Pancreas (tissue), 10 donors: Measurements from ENCODE around the gene SEMA4D. TPM values are rescaled to one million over a fixed set of nuclear protein-coding genes. Genes with fewer than 3 reads are reported as not detected.
A peak's percentile ranks its signal among the peaks of the same experiment; 100 is the strongest.

Experiments
- ATAC-seq, 4 donors: fragments of 200-7000 bp; cut with Tn5 transposase; one replicate each; pipeline versions ENCODE4 v1.8.0 to v1.9.1; 2020; ENCODE audit warnings: mild to moderate bottlenecking in 4 of 4, moderate library complexity in 4 of 4
- DNase-seq, 6 donors: peaks; one replicate each; pipeline ENCODE4 v3.0.0-alpha.2; 2020
- FAIRE-seq: peaks from 2 replicates; lab custom pipeline; 2012; peaks lifted over from hg19 to GRCh38; lab: Jason Lieb, UNC
- H3K27ac ChIP-seq, 4 donors: fragments of 200-600 bp; sonication (generic); 1 replicate in 3 of 4; 2 replicates in 1 of 4; pipeline versions ENCODE4 v1.5.0 to v1.8.0; 2020
- H3K27me3 ChIP-seq, 4 donors: fragments of 200-600 bp; one replicate each; pipeline ENCODE4 v1.8.0; 2021
- H3K36me3 ChIP-seq, 3 donors: fragments of 200-600 bp; sonication (generic) in 1 of 3; one replicate each; pipeline versions ENCODE4 v1.5.0 to v1.8.0; 2020 to 2021
- H3K4me1 ChIP-seq, 3 donors: fragments of 200-600 bp; one replicate each; pipeline ENCODE4 v1.8.0; 2021
- H3K4me3 ChIP-seq, 4 donors: fragments of 200-600 bp; sonication (generic) in 2 of 4; one replicate each; pipeline versions ENCODE4 v1.5.0 to v1.8.0; 2020 to 2021
- H3K9me3 ChIP-seq, 4 donors: fragments of 200-600 bp; one replicate each; pipeline ENCODE4 v1.8.0; 2021
- CTCF ChIP-seq, 4 donors: fragments of 200-600 bp; sonication (generic) in 3 of 4; IDR thresholded peaks; one replicate each; pipeline versions ENCODE4 v1.5.0 to v1.8.0; 2021; ENCODE audit warnings: antibody characterized with exemption in 4 of 4
- WGBS, 2 donors: extraction: QIAGEN DNeasy Blood & Tissue Kit; methylation state at CpG; one replicate each; pipeline ENCODE4 v1.1.7; 2013; 5-methylcytosine and 5-hydroxymethylcytosine counted together
- intact Hi-C, 3 donors: fragments of 100-400 bp; cut with DNase I; formaldehyde crosslinking; loops; one replicate each; pipeline versions ENCODE4 v1.11.1 to v1.14.2; 2022
- polyA plus RNA-seq, 2 donors: library from polyadenylated mRNA; stranded (reverse); fragments of 200-250 nt; gene quantifications; one replicate each; pipeline ENCODE4 v1.2.3, GENCODE V29; 2013
- total RNA-seq, 6 donors: library from RNA; stranded (reverse); fragmentation: NEBNext Ultra II Directional in 4 of 6; extraction: Animal tissue kit (Norgen Biotek cat#: 25700) in 4 of 6; gene quantifications; one replicate each; pipeline versions ENCODE4 v1.2.1 to v1.2.4, GENCODE V29; 2021 to 2023
- donor health status: healthy with polysubstance abuse.
- donor health status: DM: no; HTN: no; CAD: no; lungs with moderate emphysema.
- donor health status: DM: no; HTN: no; CAD: no.
- donor health status: control.
- donor health status: control.
- donor health status: Bipolar disorder and iron deficiency.
- donor health status: DM: yes; HTN: yes; CAD: no.
- donor health status: DM: no; HTN: no; CAD: no.
- donor health status: DM: no; HTN: no; CAD: no.
- donor health status: DM: yes; HTN: yes; CAD: no.

SEMA4D gene
- total and polyA plus RNA-seq, 8 donors = 7.1 to 29.7 (median 12.9) TPM

GRCh38 chr9:89318123-89319014 lies 179.5 kb downstream of the SEMA4D start, which contains the start of gene SECISBP2:
Gene SECISBP2, plus strand, starts transcription at chr9:89318500. Its CDS starts 77 bp downstream, at chr9:89318577.
- TF ChIP-seq CTCF (IDR thresholded peaks at IDR 0.05) = peak in 3 of 4 donors; percentile 33 to 65 (median 49)
- WGBS, 2 donors = 0% methylated on average over 85 to 91 of the region's 91 CpGs
- peak within 1 kb of the TSS; percentile 52 to 80 (median 64) for H3K4me3 ChIP-seq
- intact Hi-C loops = no loop called here
- H3K36me3 ChIP-seq = no peaks in the 10 kb centered on the region
- FAIRE-seq = no peak
- DNase-seq = peak; percentile 93 to 99 (median 97)
- H3K27me3 ChIP-seq = no peaks in the 10 kb centered on the region
- peaks cover 13 to 28% (median 17%) of the 10 kb centered on the region in 3 donors for H3K4me1 ChIP-seq
- no peaks in the 10 kb centered on the region for H3K9me3 ChIP-seq
- peak within 1 kb of the TSS; percentile 99 to 100 (median 100) for H3K27ac ChIP-seq
- ATAC-seq = peak; percentile 95 to 97 (median 96)

GRCh38 chr9:89317282-89317681 lies 180.6 kb downstream of the SEMA4D start:
- H3K36me3 ChIP-seq = no peaks in the 10 kb centered on the region
- WGBS, 2 donors = 89 to 96% methylated on average over 4 of the region's 4 CpGs
- intact Hi-C loops = no loop called here
- no peak for TF ChIP-seq CTCF (IDR thresholded peaks at IDR 0.05)
- peaks cover 0 to 4% (median 0%) of the 10 kb centered on the region in 4 donors for H3K27me3 ChIP-seq
- ATAC-seq = no peak
- no peak overlapping the region for H3K4me3 ChIP-seq
- H3K9me3 ChIP-seq = no peaks in the 10 kb centered on the region
- peaks cover 13 to 23% (median 17%) of the 10 kb centered on the region in 3 donors for H3K4me1 ChIP-seq
- no peak for FAIRE-seq
- DNase-seq = no peak
- H3K27ac ChIP-seq = no peak overlapping the region

GRCh38 chr9:89315482-89315881 lies 182.4 kb downstream of the SEMA4D start:
- Histone ChIP-seq H3K36me3 (no peaks in the 10 kb centered on the region), H3K4me3 (no peak overlapping the region), H3K27me3 (peaks cover 0 to 4% (median 0%) of the 10 kb centered on the region in 4 donors), H3K4me1 (peaks cover 11 to 26% (median 13%) of the 10 kb centered on the region in 3 donors), H3K9me3 (no peaks in the 10 kb centered on the region), H3K27ac (no peak overlapping the region)
- no peak for DNase-seq
- no peak for FAIRE-seq
- no peak for ATAC-seq
- TF ChIP-seq CTCF (IDR thresholded peaks at IDR 0.05) = no peak
- intact Hi-C loops = no loop called here

- no peak for ATAC-seq
- Histone ChIP-seq H3K9me3 (no peaks in the 10 kb centered on the region), H3K27me3 (peaks cover 0 to 4% (median 0%) of the 10 kb centered on the region in 4 donors), H3K36me3 (no peaks in the 10 kb centered on the region), H3K4me3 (no peak overlapping the region), H3K4me1 (peaks cover 6 to 24% (median 10%) of the 10 kb centered on the region in 3 donors), H3K27ac (no peak overlapping the region)
- 99 to 100% methylated on average over 1 of the region's 1 CpG for WGBS, 2 donors
- no peak for TF ChIP-seq CTCF (IDR thresholded peaks at IDR 0.05)
- FAIRE-seq = no peak
- DNase-seq = no peak
- intact Hi-C loops = no loop called here
These were observed 183.0 kb downstream of the SEMA4D start for GRCh38 chr9:89314955-89315354.
